ENCODE results near the gene COL4A4. TPM values are rescaled to one million over a fixed set of nuclear protein-coding genes. Genes with fewer than 3 reads are reported as not detected.

The COL4A4 gene
- total and polyA plus RNA-seq, 2 of the 13 experiments (the other 11 are each of a cell fraction or from before 2014, with no cell fraction given), result not detected

DNA sequence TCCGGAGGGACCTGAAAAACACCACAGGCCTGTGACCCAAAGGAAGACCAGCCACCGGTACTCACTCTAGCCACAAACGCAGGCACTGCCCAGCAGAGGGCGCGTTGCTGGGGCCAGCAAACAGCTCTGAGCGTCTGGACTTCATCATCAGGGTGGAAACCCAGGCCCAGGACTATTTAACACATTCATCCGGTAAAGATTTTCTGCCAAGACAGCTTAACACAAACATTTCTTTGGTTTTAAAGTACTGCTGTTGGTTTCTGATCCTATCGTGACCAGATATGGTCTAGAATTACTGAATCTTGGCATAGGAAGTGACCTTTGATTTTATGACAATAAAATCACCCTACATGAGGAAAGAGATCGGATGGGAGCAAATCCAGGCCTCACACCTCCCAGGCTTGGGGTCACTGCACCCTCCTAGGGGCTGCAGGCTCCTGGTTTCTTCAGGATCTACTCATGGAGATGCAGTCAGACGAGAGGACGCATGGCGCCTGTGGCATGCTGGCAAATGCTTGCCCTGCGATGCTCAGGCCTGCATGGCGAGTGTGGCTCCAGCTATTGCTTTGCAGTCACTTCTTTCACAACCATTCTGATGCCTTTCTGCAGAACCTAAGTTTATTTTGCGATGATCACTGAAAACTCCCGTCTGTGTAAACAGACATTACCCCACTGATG lies 130.4 kb downstream of the COL4A4 start (continued):
- TF ChIP-seq, protein P1, sequence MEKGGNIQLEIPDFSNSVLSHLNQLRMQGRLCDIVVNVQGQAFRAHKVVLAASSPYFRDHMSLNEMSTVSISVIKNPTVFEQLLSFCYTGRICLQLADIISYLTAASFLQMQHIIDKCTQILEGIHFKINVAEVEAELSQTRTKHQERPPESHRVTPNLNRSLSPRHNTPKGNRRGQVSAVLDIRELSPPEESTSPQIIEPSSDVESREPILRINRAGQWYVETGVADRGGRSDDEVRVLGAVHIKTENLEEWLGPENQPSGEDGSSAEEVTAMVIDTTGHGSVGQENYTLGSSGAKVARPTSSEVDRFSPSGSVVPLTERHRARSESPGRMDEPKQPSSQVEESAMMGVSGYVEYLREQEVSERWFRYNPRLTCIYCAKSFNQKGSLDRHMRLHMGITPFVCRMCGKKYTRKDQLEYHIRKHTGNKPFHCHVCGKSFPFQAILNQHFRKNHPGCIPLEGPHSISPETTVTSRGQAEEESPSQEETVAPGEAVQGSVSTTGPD (CRISPR knock-in tag; IDR thresholded peaks at IDR 0.05), result no peak
- TF ChIP-seq, protein P2, sequence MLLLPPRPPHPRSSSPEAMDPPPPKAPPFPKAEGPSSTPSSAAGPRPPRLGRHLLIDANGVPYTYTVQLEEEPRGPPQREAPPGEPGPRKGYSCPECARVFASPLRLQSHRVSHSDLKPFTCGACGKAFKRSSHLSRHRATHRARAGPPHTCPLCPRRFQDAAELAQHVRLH (CRISPR knock-in tag; IDR thresholded peaks at IDR 0.05; ENCODE audit: borderline replicate concordance, low read depth), result no peak
- TF ChIP-seq NR2F6 (IDR thresholded peaks at IDR 0.05) (no peak), NR2F6 (CRISPR knock-in tag; IDR thresholded peaks at IDR 0.05) (no peak), DRAP1 (CRISPR knock-in tag; IDR thresholded peaks at IDR 0.05) (no peak), ELF4 (CRISPR knock-in tag; IDR thresholded peaks at IDR 0.05; ENCODE audit: borderline replicate concordance) (no peak), KDM6A (CRISPR knock-in tag; IDR thresholded peaks at IDR 0.05; ENCODE audit: low read depth) (no peak), KDM3A (CRISPR knock-in tag; IDR thresholded peaks at IDR 0.05; ENCODE audit: low read depth) (no peak), SMC3 (IDR thresholded peaks at IDR 0.05; ENCODE audit: low read length) (peak; percentile 56), GMEB1 (CRISPR knock-in tag; IDR thresholded peaks at IDR 0.05; ENCODE audit: borderline replicate concordance) (no peak), ZNF660 (CRISPR knock-in tag; IDR thresholded peaks at IDR 0.05; ENCODE audit: borderline replicate concordance, low read depth) (no peak)
- TF ChIP-seq, protein P3, sequence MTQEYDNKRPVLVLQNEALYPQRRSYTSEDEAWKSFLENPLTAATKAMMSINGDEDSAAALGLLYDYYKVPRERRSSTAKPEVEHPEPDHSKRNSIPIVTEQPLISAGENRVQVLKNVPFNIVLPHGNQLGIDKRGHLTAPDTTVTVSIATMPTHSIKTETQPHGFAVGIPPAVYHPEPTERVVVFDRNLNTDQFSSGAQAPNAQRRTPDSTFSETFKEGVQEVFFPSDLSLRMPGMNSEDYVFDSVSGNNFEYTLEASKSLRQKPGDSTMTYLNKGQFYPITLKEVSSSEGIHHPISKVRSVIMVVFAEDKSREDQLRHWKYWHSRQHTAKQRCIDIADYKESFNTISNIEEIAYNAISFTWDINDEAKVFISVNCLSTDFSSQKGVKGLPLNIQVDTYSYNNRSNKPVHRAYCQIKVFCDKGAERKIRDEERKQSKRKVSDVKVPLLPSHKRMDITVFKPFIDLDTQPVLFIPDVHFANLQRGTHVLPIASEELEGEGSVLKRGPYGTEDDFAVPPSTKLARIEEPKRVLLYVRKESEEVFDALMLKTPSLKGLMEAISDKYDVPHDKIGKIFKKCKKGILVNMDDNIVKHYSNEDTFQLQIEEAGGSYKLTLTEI (CRISPR knock-in tag; conservative IDR thresholded peaks at IDR 0.05), result no peak
- TF ChIP-seq, protein P4, sequence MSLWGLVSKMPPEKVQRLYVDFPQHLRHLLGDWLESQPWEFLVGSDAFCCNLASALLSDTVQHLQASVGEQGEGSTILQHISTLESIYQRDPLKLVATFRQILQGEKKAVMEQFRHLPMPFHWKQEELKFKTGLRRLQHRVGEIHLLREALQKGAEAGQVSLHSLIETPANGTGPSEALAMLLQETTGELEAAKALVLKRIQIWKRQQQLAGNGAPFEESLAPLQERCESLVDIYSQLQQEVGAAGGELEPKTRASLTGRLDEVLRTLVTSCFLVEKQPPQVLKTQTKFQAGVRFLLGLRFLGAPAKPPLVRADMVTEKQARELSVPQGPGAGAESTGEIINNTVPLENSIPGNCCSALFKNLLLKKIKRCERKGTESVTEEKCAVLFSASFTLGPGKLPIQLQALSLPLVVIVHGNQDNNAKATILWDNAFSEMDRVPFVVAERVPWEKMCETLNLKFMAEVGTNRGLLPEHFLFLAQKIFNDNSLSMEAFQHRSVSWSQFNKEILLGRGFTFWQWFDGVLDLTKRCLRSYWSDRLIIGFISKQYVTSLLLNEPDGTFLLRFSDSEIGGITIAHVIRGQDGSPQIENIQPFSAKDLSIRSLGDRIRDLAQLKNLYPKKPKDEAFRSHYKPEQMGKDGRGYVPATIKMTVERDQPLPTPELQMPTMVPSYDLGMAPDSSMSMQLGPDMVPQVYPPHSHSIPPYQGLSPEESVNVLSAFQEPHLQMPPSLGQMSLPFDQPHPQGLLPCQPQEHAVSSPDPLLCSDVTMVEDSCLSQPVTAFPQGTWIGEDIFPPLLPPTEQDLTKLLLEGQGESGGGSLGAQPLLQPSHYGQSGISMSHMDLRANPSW (CRISPR knock-in tag; IDR thresholded peaks at IDR 0.05; ENCODE audit: borderline replicate concordance), result no peak
- TF ChIP-seq, protein P5, sequence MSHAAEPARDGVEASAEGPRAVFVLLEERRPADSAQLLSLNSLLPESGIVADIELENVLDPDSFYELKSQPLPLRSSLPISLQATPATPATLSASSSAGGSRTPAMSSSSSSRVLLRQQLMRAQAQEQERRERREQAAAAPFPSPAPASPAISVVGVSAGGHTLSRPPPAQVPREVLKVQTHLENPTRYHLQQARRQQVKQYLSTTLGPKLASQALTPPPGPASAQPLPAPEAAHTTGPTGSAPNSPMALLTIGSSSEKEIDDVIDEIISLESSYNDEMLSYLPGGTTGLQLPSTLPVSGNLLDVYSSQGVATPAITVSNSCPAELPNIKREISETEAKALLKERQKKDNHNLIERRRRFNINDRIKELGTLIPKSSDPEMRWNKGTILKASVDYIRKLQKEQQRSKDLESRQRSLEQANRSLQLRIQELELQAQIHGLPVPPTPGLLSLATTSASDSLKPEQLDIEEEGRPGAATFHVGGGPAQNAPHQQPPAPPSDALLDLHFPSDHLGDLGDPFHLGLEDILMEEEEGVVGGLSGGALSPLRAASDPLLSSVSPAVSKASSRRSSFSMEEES (CRISPR knock-in tag; IDR thresholded peaks at IDR 0.05), result no peak

Data from HepG2 (cell line).